Neural cell (in vitro differentiated cells): ENCODE data around the gene MPPED1. TPM values are rescaled to one million over a fixed set of nuclear protein-coding genes. Genes with fewer than 3 reads are reported as not detected.

Source experiments
- H2AFZ ChIP-seq: fragments of 200-600, 300-800 bp; sonication (generic), shearing (Covaris generic); 2 replicates; pipeline ENCODE4 v1.6.0; 2014; ENCODE audit warnings: low read depth, mild to moderate bottlenecking, antibody characterized with exemption, low read length, moderate library complexity
- H3F3A ChIP-seq: fragments of 200-600 bp; shearing (Covaris generic); 2 replicates; pipeline ENCODE4 v1.6.1; 2016; ENCODE audit warnings: mild to moderate bottlenecking, moderate library complexity, mixed read lengths, antibody characterized with exemption, low read length; ENCODE audit not compliant: insufficient read depth, poor library complexity, severe bottlenecking
- H3K27ac ChIP-seq: fragments of 200-600, 300-800 bp; sonication (generic), shearing (Covaris generic); 2 replicates; pipeline ENCODE4 v1.5.1; 2014; ENCODE audit warnings: mild to moderate bottlenecking, low read length, moderate library complexity
- H3K27me3 ChIP-seq: fragments of 300-800, 200-600 bp; sonication (generic), shearing (Covaris generic); 2 replicates; pipeline ENCODE4 v1.6.0; 2014; ENCODE audit warnings: mild to moderate bottlenecking, low read depth, low read length, moderate library complexity; ENCODE audit not compliant: insufficient read depth
- H3K36me3 ChIP-seq: fragments of 300-800, 200-600 bp; sonication (generic), shearing (Covaris generic); 2 replicates; pipeline ENCODE4 v1.5.1; 2014; ENCODE audit warnings: mild to moderate bottlenecking, antibody characterized with exemption, low read length, moderate library complexity; ENCODE audit not compliant: insufficient read depth
- H3K4me2 ChIP-seq: fragments of 300-800, 200-600 bp; sonication (generic), shearing (Covaris generic); 2 replicates; pipeline ENCODE4 v1.6.0; 2014; ENCODE audit warnings: mild to moderate bottlenecking, low read length
- H3K4me3 ChIP-seq: fragments of 300-800, 200-600 bp; sonication (generic), shearing (Covaris generic); 2 replicates; pipeline ENCODE4 v1.5.1; 2014; ENCODE audit warnings: mild to moderate bottlenecking, low read length, moderate library complexity
- H3K79me2 ChIP-seq: fragments of 200-600 bp; shearing (Covaris generic); replicated peaks from 2 replicates; pipeline ENCODE4 v1.6.0; 2014; ENCODE audit warnings: mild to moderate bottlenecking, low read length, moderate library complexity; ENCODE audit not compliant: insufficient read depth
- H3K9ac ChIP-seq: fragments of 300-800, 200-600 bp; sonication (generic), shearing (Covaris generic); 2 replicates; pipeline ENCODE4 v1.6.1; 2016; ENCODE audit warnings: mild to moderate bottlenecking, low read length, mixed read lengths
- H3K9me2 ChIP-seq: fragments of 200-600 bp; shearing (Covaris generic); 2 replicates; pipeline ENCODE4 v1.6.1; 2016; ENCODE audit warnings: mild to moderate bottlenecking, low read length, mixed read lengths; ENCODE audit not compliant: insufficient read depth
- H3K9me3 ChIP-seq: fragments of 200-600, 300-800 bp; sonication (generic), shearing (Covaris generic); 2 replicates; pipeline ENCODE4 v1.6.1; 2016; ENCODE audit warnings: mild to moderate bottlenecking, mixed run types, low read length, moderate library complexity, mixed read lengths
- H4K20me1 ChIP-seq: fragments of 200-600 bp; shearing (Covaris generic); 2 replicates; pipeline ENCODE4 v1.6.1; 2016; ENCODE audit warnings: mild to moderate bottlenecking, mixed run types; ENCODE audit not compliant: insufficient read depth
- CTCF ChIP-seq: fragments of 450-650 bp; IDR thresholded peaks from 2 replicates; pipeline ENCODE4 v1.5.1; 2014; ENCODE audit warnings: antibody characterized with exemption, mild to moderate bottlenecking, moderate library complexity; ENCODE audit not compliant: poor library complexity, severe bottlenecking
- EP300 ChIP-seq: fragments of 450-650 bp; conservative IDR thresholded peaks from 2 replicates; pipeline ENCODE4 v1.6.1; 2014; ENCODE audit warnings: antibody characterized with exemption, mild to moderate bottlenecking, moderate library complexity; ENCODE audit not compliant: poor library complexity, severe bottlenecking
- EZH2 ChIP-seq: fragments of 200-600, 300-800 bp; shearing (Covaris generic), sonication (generic); IDR thresholded peaks from 2 replicates; pipeline ENCODE4 v1.6.1; 2014; ENCODE audit warnings: antibody characterized with exemption, low read length, borderline replicate concordance, mild to moderate bottlenecking; ENCODE audit not compliant: insufficient read depth, poor library complexity, severe bottlenecking
- MXI1 ChIP-seq: fragments of 450-650 bp; conservative IDR thresholded peaks from 2 replicates; pipeline ENCODE4 v1.6.1; 2014; ENCODE audit warnings: antibody characterized with exemption, mild to moderate bottlenecking; ENCODE audit not compliant: poor library complexity, severe bottlenecking
- POLR2AphosphoS5 ChIP-seq: IDR thresholded peaks from 2 replicates; pipeline ENCODE4 v1.6.1; 2012
- RAD21 ChIP-seq: fragments of 450-650 bp; conservative IDR thresholded peaks from 2 replicates; pipeline ENCODE4 v1.6.1; 2014; ENCODE audit warnings: antibody characterized with exemption, mild to moderate bottlenecking, moderate library complexity
- REST ChIP-seq: IDR thresholded peaks from 2 replicates; pipeline ENCODE4 v1.6.1; 2012; ENCODE audit warnings: borderline replicate concordance
- SMC3 ChIP-seq: fragments of 450-650 bp; conservative IDR thresholded peaks from 2 replicates; pipeline ENCODE4 v1.6.1; 2014; ENCODE audit warnings: antibody characterized with exemption, mild to moderate bottlenecking, moderate library complexity; ENCODE audit not compliant: poor library complexity
- TAF1 ChIP-seq: IDR thresholded peaks from 2 replicates; pipeline ENCODE4 v1.6.1; 2012; ENCODE audit warnings: low read depth
- polyA plus RNA-seq: library from polyadenylated mRNA; depleted of rRNA; stranded (reverse); fragments of >200 nt; gene quantifications from 2 replicates; pipeline ENCODE4 v1.2.3, GENCODE V29; 2014

Gene MPPED1
- polyA plus RNA-seq, 1 donor from 2014 or later = 33.4 TPM

- H3K36me3 ChIP-seq = no peaks in the 10 kb centered on the region
- H3K9ac ChIP-seq = no peak overlapping the region
- no peaks in the 10 kb centered on the region for H4K20me1 ChIP-seq
- H3K4me3 ChIP-seq = no peak overlapping the region
- no peaks in the 10 kb centered on the region for H3K9me2 ChIP-seq
- H3K9me3 ChIP-seq = peaks cover 4% of the 10 kb centered on the region
- no peak overlapping the region for H3K4me2 ChIP-seq
- H3K79me2 ChIP-seq = no peaks in the 10 kb centered on the region
- H2AFZ ChIP-seq = no peak overlapping the region
- no peak overlapping the region for H3K27ac ChIP-seq
- H3F3A ChIP-seq = no peaks in the 10 kb centered on the region
- no peaks in the 10 kb centered on the region for H3K27me3 ChIP-seq
- TF ChIP-seq REST (no peak), MXI1 (no peak), EP300 (no peak), EZH2 (no peak), TAF1 (no peak), SMC3 (no peak)
Measured at GRCh38 chr22:43537019-43537585, 125.3 kb downstream of the MPPED1 start.

- H3K27me3 ChIP-seq = no peaks in the 10 kb centered on the region
- H4K20me1 ChIP-seq = no peaks in the 10 kb centered on the region
- H3K9me2 ChIP-seq = no peaks in the 10 kb centered on the region
- peaks cover 4% of the 10 kb centered on the region for H3K9me3 ChIP-seq
- no peaks in the 10 kb centered on the region for H3F3A ChIP-seq
- no peaks in the 10 kb centered on the region for H3K36me3 ChIP-seq
- H2AFZ ChIP-seq = no peak overlapping the region
- H3K9ac ChIP-seq = no peak overlapping the region
- TF ChIP-seq CTCF (no peak), REST (no peak), RAD21 (no peak), MXI1 (no peak), EP300 (no peak), SMC3 (no peak), TAF1 (no peak), EZH2 (no peak), POLR2AphosphoS5 (no peak)
- no peak overlapping the region for H3K4me2 ChIP-seq
- no peaks in the 10 kb centered on the region for H3K79me2 ChIP-seq
- H3K27ac ChIP-seq = no peak overlapping the region
- no peak overlapping the region for H3K4me3 ChIP-seq
Measured at GRCh38 chr22:43539572-43540528, 128.0 kb downstream of the MPPED1 start.
